Measurements from ENCODE around the gene DUSP15. TPM values are rescaled to one million over a fixed set of nuclear protein-coding genes. Genes with fewer than 3 reads are reported as not detected.
A peak's percentile ranks its signal among the peaks of the same experiment; 100 is the strongest.

Gene DUSP15
- total and polyA plus RNA-seq, 4 donors: 0.35 to 0.61 (median 0.42) TPM; not detected in 1

DNA sequence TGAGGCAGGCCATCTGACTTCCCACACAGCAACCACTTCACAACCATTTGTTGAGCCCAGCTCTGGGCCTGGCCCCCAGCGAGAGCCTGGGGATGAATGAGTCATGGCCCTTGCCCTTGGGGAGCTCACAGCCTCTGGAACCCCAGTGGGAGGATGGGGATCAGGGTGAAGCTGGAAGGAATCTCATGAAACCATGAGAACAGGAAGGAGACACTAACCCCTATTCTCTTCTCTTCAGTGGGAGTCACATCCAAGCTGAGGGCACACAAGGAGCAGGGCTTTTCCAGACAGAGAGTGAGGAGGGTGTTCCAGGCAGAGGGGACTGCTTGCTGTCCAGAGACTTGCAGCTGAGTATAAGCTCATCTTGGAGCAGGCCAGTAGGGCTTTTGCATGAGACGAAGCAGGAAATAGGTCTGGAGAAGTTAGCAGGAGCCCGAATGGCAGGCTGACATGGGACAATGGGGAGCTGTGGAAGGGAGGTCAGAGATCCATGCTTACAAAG, 32.4 kb downstream of the DUSP15 start:
- H3K9ac ChIP-seq (ENCODE audit: low read depth in 1 of 2, low read length in 2 of 2): no peak overlapping the region
- no peaks in the 10 kb centered on the region for H3K9me3 ChIP-seq (ENCODE audit: control insufficient read depth in 4 of 4, low read length in 3 of 4)
- peaks cover 0 to 3% (median 0%) of the 10 kb centered on the region in 4 donors for H3K27me3 ChIP-seq (ENCODE audit: control insufficient read depth in 4 of 4, insufficient read depth in 4 of 4, low read length in 3 of 4)
- WGBS: 64% methylated on average over 3 of the region's 3 CpGs
- no peaks in the 10 kb centered on the region for H3K4me1 ChIP-seq (ENCODE audit: control insufficient read depth in 4 of 4, insufficient read depth in 4 of 4, low read length in 3 of 4)
- no peak overlapping the region for H3K4me3 ChIP-seq (ENCODE audit: low read depth in 1 of 3, low read length in 3 of 3)
- H3K27ac ChIP-seq (ENCODE audit: low read depth in 1 of 2, low read length in 2 of 2): no peak overlapping the region
- no peak for DNase-seq (ENCODE audit: low spot score)
- no peaks in the 10 kb centered on the region for H3K36me3 ChIP-seq (ENCODE audit: control insufficient read depth in 4 of 4, insufficient read depth in 3 of 4, low read depth in 1 of 4, low read length in 3 of 4)
- TF ChIP-seq GABPA (IDR thresholded peaks at IDR 0.05 in 1 of 2, conservative IDR thresholded peaks at IDR 0.05 in 1 of 2): no peak

GRCh38 chr20:31836853-31837608, 33.3 kb downstream of the DUSP15 start:
- Histone ChIP-seq H3K27me3 (ENCODE audit: control insufficient read depth in 4 of 4, insufficient read depth in 4 of 4, low read length in 3 of 4) (peaks cover 0 to 3% (median 0%) of the 10 kb centered on the region in 4 donors), H3K27ac (ENCODE audit: low read depth in 1 of 2, low read length in 2 of 2) (no peak overlapping the region), H3K9me3 (ENCODE audit: control insufficient read depth in 4 of 4, low read length in 3 of 4) (no peaks in the 10 kb centered on the region), H3K36me3 (ENCODE audit: control insufficient read depth in 4 of 4, insufficient read depth in 3 of 4, low read depth in 1 of 4, low read length in 3 of 4) (no peaks in the 10 kb centered on the region), H3K4me3 (ENCODE audit: low read depth in 1 of 3, low read length in 3 of 3) (no peak overlapping the region), H3K9ac (ENCODE audit: low read depth in 1 of 2, low read length in 2 of 2) (no peak overlapping the region), H3K4me1 (ENCODE audit: control insufficient read depth in 4 of 4, insufficient read depth in 4 of 4, low read length in 3 of 4) (no peaks in the 10 kb centered on the region)
- no peak for DNase-seq (ENCODE audit: low spot score)
- 77% methylated on average over 5 of the region's 5 CpGs for WGBS
- TF ChIP-seq RXRA (IDR thresholded peaks at IDR 0.05) (no peak), FOXA2 (IDR thresholded peaks at IDR 0.05) (no peak), EGR1 (IDR thresholded peaks at IDR 0.05; ENCODE audit: low read depth in 2 of 2) (no peak)

GRCh38 chr20:31835977-31836852, 34.1 kb downstream of the DUSP15 start:
- Histone ChIP-seq H3K9ac (ENCODE audit: low read depth in 1 of 2, low read length in 2 of 2) (no peak overlapping the region), H3K9me3 (ENCODE audit: control insufficient read depth in 4 of 4, low read length in 3 of 4) (no peaks in the 10 kb centered on the region), H3K4me3 (ENCODE audit: low read depth in 1 of 3, low read length in 3 of 3) (no peak overlapping the region), H3K36me3 (ENCODE audit: control insufficient read depth in 4 of 4, insufficient read depth in 3 of 4, low read depth in 1 of 4, low read length in 3 of 4) (no peaks in the 10 kb centered on the region), H3K27me3 (ENCODE audit: control insufficient read depth in 4 of 4, insufficient read depth in 4 of 4, low read length in 3 of 4) (peaks cover 0 to 3% (median 0%) of the 10 kb centered on the region in 4 donors), H3K27ac (ENCODE audit: low read depth in 1 of 2, low read length in 2 of 2) (no peak overlapping the region), H3K4me1 (ENCODE audit: control insufficient read depth in 4 of 4, insufficient read depth in 4 of 4, low read length in 3 of 4) (no peaks in the 10 kb centered on the region)
- 56% methylated on average over 14 of the region's 14 CpGs for WGBS
- DNase-seq (ENCODE audit: low spot score): no peak
- TF ChIP-seq, protein P1, sequence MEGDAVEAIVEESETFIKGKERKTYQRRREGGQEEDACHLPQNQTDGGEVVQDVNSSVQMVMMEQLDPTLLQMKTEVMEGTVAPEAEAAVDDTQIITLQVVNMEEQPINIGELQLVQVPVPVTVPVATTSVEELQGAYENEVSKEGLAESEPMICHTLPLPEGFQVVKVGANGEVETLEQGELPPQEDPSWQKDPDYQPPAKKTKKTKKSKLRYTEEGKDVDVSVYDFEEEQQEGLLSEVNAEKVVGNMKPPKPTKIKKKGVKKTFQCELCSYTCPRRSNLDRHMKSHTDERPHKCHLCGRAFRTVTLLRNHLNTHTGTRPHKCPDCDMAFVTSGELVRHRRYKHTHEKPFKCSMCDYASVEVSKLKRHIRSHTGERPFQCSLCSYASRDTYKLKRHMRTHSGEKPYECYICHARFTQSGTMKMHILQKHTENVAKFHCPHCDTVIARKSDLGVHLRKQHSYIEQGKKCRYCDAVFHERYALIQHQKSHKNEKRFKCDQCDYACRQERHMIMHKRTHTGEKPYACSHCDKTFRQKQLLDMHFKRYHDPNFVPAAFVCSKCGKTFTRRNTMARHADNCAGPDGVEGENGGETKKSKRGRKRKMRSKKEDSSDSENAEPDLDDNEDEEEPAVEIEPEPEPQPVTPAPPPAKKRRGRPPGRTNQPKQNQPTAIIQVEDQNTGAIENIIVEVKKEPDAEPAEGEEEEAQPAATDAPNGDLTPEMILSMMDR (IDR thresholded peaks at IDR 0.05; ENCODE audit: low read depth, low read length, missing input control): no peak
- TF ChIP-seq, protein P2, sequence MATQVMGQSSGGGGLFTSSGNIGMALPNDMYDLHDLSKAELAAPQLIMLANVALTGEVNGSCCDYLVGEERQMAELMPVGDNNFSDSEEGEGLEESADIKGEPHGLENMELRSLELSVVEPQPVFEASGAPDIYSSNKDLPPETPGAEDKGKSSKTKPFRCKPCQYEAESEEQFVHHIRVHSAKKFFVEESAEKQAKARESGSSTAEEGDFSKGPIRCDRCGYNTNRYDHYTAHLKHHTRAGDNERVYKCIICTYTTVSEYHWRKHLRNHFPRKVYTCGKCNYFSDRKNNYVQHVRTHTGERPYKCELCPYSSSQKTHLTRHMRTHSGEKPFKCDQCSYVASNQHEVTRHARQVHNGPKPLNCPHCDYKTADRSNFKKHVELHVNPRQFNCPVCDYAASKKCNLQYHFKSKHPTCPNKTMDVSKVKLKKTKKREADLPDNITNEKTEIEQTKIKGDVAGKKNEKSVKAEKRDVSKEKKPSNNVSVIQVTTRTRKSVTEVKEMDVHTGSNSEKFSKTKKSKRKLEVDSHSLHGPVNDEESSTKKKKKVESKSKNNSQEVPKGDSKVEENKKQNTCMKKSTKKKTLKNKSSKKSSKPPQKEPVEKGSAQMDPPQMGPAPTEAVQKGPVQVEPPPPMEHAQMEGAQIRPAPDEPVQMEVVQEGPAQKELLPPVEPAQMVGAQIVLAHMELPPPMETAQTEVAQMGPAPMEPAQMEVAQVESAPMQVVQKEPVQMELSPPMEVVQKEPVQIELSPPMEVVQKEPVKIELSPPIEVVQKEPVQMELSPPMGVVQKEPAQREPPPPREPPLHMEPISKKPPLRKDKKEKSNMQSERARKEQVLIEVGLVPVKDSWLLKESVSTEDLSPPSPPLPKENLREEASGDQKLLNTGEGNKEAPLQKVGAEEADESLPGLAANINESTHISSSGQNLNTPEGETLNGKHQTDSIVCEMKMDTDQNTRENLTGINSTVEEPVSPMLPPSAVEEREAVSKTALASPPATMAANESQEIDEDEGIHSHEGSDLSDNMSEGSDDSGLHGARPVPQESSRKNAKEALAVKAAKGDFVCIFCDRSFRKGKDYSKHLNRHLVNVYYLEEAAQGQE (IDR thresholded peaks at IDR 0.05): no peak
- TF ChIP-seq JUND (IDR thresholded peaks at IDR 0.05): peak; percentile 26 to 84
